GM23338 (cell line): Measurements from ENCODE around the gene L3MBTL4. TPM values are rescaled to one million over a fixed set of nuclear protein-coding genes. Genes with fewer than 3 reads are reported as not detected.

Experiments used
- ATAC-seq: fragments of 200-7000 bp; cut with Tn5 transposase; 3 replicates; pipeline ENCODE4 v1.9.1; 2020
- DNase-seq: peaks from one replicate; pipeline ENCODE4 v3.0.0-alpha.2; 2015; ENCODE audit warnings: low spot score
- H2AFZ ChIP-seq: fragments of 200-600 bp; sonication (generic); 2 replicates; pipeline ENCODE4 v1.8.0; 2016; ENCODE audit warnings: antibody characterized with exemption, mild to moderate bottlenecking, moderate library complexity
- H3F3A ChIP-seq: fragments of 200-600 bp; sonication (generic); replicated peaks from 2 replicates; pipeline ENCODE4 v1.8.0; 2017; ENCODE audit warnings: antibody characterized with exemption, mixed run types, low read depth
- H3K27ac ChIP-seq: fragments of 200-600 bp; sonication (generic); 2 replicates; pipeline ENCODE4 v1.6.1; 2016; ENCODE audit warnings: low read depth
- H3K27me3 ChIP-seq: fragments of 200-600 bp; sonication (generic); 2 replicates; pipeline ENCODE4 v1.8.0; 2016; ENCODE audit warnings: mild to moderate bottlenecking, mixed run types, moderate library complexity; ENCODE audit not compliant: insufficient read depth
- H3K36me3 ChIP-seq: fragments of 200-600 bp; sonication (generic); 2 replicates; pipeline ENCODE4 v1.8.0; 2016; ENCODE audit warnings: mild to moderate bottlenecking; ENCODE audit not compliant: insufficient read depth
- H3K4me1 ChIP-seq: fragments of 200-600 bp; sonication (generic); 2 replicates; pipeline ENCODE4 v1.8.0; 2016; ENCODE audit warnings: mild to moderate bottlenecking, moderate library complexity; ENCODE audit not compliant: insufficient read depth
- H3K4me2 ChIP-seq: fragments of 200-600 bp; sonication (generic); 2 replicates; pipeline ENCODE4 v1.7.1; 2017; ENCODE audit warnings: mixed run types
- H3K4me3 ChIP-seq: fragments of 200-600 bp; sonication (generic); 2 replicates; pipeline ENCODE4 v1.6.1; 2016; ENCODE audit warnings: mixed run types
- H3K79me2 ChIP-seq: fragments of 200-600 bp; sonication (generic); replicated peaks from 2 replicates; pipeline ENCODE4 v1.8.0; 2017; ENCODE audit warnings: mild to moderate bottlenecking; ENCODE audit not compliant: insufficient read depth
- H3K9me2 ChIP-seq: fragments of 200-600 bp; sonication (generic); 2 replicates; pipeline ENCODE4 v1.8.0; 2017; ENCODE audit not compliant: insufficient read depth
- H4K20me1 ChIP-seq: fragments of 200-600 bp; sonication (generic); replicated peaks from 2 replicates; pipeline ENCODE4 v1.8.0; 2017; ENCODE audit warnings: mild to moderate bottlenecking; ENCODE audit not compliant: insufficient read depth
- H3K27ac Mint-ChIP-seq: 2 replicates; pipeline ENCODE4 v1.8.0; 2020; ENCODE audit warnings: inconsistent platforms, mild to moderate bottlenecking, moderate library complexity, mixed read lengths
- H3K27me3 Mint-ChIP-seq: 3 replicates; pipeline ENCODE4 v1.8.0; 2022; ENCODE audit warnings: low read depth, mild to moderate bottlenecking, moderate library complexity, mixed read lengths, inconsistent platforms; ENCODE audit not compliant: insufficient read depth, poor library complexity
- H3K36me3 Mint-ChIP-seq: 3 replicates; pipeline ENCODE4 v1.8.0; 2021; ENCODE audit warnings: low read depth, mild to moderate bottlenecking, inconsistent platforms, moderate library complexity, mixed read lengths
- H3K4me1 Mint-ChIP-seq: 3 replicates; pipeline ENCODE4 v1.8.0; 2020; ENCODE audit warnings: mild to moderate bottlenecking, inconsistent platforms, mixed read lengths
- H3K4me3 Mint-ChIP-seq: 3 replicates; pipeline ENCODE4 v1.8.0; 2021; ENCODE audit warnings: moderate library complexity, mild to moderate bottlenecking, inconsistent platforms, mixed read lengths
- H3K9me3 Mint-ChIP-seq: 3 replicates; pipeline ENCODE4 v1.8.0; 2020; ENCODE audit warnings: moderate library complexity, mild to moderate bottlenecking, inconsistent platforms, mixed read lengths
- CREB1 ChIP-seq: fragments of 250-450 bp; sonication (Bioruptor Pico); IDR thresholded peaks from 2 replicates; pipeline ENCODE4 v1.5.0; 2020; ENCODE audit warnings: low read depth, mild to moderate bottlenecking, moderate library complexity
- CTCF ChIP-seq, 2 experiments: fragments of 200-600 bp in 1 of 2; sonication (generic) in 1 of 2; conservative IDR thresholded peaks; 2 replicates each; pipeline versions ENCODE4 v1.5.1 to v1.6.1; 2016 to 2017; ENCODE audit warnings: antibody characterized with exemption in 2 of 2, low read depth in 2 of 2, mild to moderate bottlenecking in 2 of 2, moderate library complexity in 1 of 2
- EZH2 ChIP-seq: fragments of 200-600 bp; sonication (generic); IDR thresholded peaks from one replicate; pipeline ENCODE4 v1.8.0; 2017; ENCODE audit warnings: antibody characterized with exemption, mild to moderate bottlenecking, low read depth; ENCODE audit not compliant: unreplicated experiment
- EZH2phosphoT487 ChIP-seq: fragments of 200-600 bp; sonication (generic); IDR thresholded peaks from one replicate; pipeline ENCODE4 v1.8.1; 2018; ENCODE audit warnings: antibody characterized with exemption; ENCODE audit not compliant: unreplicated experiment
- JUNB ChIP-seq: IDR thresholded peaks from one replicate; pipeline ENCODE4 v1.6.1; 2016; ENCODE audit warnings: antibody characterized with exemption; ENCODE audit not compliant: unreplicated experiment
- POLR2AphosphoS5 ChIP-seq: IDR thresholded peaks from 2 replicates; pipeline ENCODE4 v1.6.1; 2016; ENCODE audit warnings: antibody characterized with exemption, low read depth
- STAT1 ChIP-seq: IDR thresholded peaks from one replicate; pipeline ENCODE4 v1.6.1; 2016; ENCODE audit warnings: antibody characterized with exemption; ENCODE audit not compliant: unreplicated experiment
- ZNF114 ChIP-seq: fragments of 250-450 bp; sonication (Bioruptor Pico); IDR thresholded peaks from 2 replicates; pipeline ENCODE4 v1.5.0; 2020; ENCODE audit warnings: mild to moderate bottlenecking, moderate library complexity
- ZNF331 ChIP-seq: fragments of 250-450 bp; sonication (Bioruptor Pico); IDR thresholded peaks from 2 replicates; pipeline ENCODE4 v1.5.0; 2020; ENCODE audit warnings: low read depth, mild to moderate bottlenecking, moderate library complexity
- ZNF462 ChIP-seq: fragments of 250-450 bp; sonication (Bioruptor Pico); IDR thresholded peaks from 2 replicates; pipeline ENCODE4 v1.5.0; 2020; ENCODE audit warnings: mild to moderate bottlenecking, moderate library complexity
- polyA plus RNA-seq: library from polyadenylated mRNA; unstranded; fragments of >200 nt; fragmentation: Nextera tagmentation; extraction: Ambion mirVana; gene quantifications from 2 replicates; pipeline ENCODE4 v1.2.1, GENCODE V29; 2016
- total RNA-seq: library from RNA; depleted of rRNA; stranded (reverse); fragments of >200 nt; shearing (Covaris generic); gene quantifications from 2 replicates; pipeline ENCODE4 v1.2.3, GENCODE V29; 2014
- TF ChIP-seq, protein P1 (sequence below): IDR thresholded peaks from 2 replicates; pipeline ENCODE4 v1.6.1; 2016; ENCODE audit warnings: antibody characterized with exemption
- TF ChIP-seq, protein P2 (sequence below): IDR thresholded peaks from one replicate; pipeline ENCODE4 v1.6.1; 2018; ENCODE audit warnings: antibody characterized with exemption; ENCODE audit not compliant: unreplicated experiment

Gene L3MBTL4
- total and polyA plus RNA-seq, 2 experiments from 2014 or later, result 0.48 to 2.8 TPM

GRCh38 chr18:6044319-6044718, 370.4 kb downstream of the L3MBTL4 start:
- no peaks in the 10 kb centered on the region for H3F3A ChIP-seq
- Mint-ChIP-seq H3K36me3 (no peaks in the 10 kb centered on the region), H3K27me3 (peaks cover 2% of the 10 kb centered on the region), H3K27ac (no peak overlapping the region), H3K4me3 (no peak overlapping the region), H3K4me1 (no peaks in the 10 kb centered on the region), H3K9me3 (no peaks in the 10 kb centered on the region)
- TF ChIP-seq EZH2phosphoT487 (no peak), ZNF114 (CRISPR knock-in tag) (no peak), POLR2AphosphoS5 (no peak), ZNF331 (CRISPR knock-in tag) (no peak), CTCF (conservative IDR thresholded peaks at IDR 0.05; ENCODE audit: low read depth in 2 of 2) (no peak), EZH2 (no peak), ZNF462 (CRISPR knock-in tag) (no peak), JUNB (no peak), STAT1 (no peak), CREB1 (no peak)
- TF ChIP-seq, protein P1, sequence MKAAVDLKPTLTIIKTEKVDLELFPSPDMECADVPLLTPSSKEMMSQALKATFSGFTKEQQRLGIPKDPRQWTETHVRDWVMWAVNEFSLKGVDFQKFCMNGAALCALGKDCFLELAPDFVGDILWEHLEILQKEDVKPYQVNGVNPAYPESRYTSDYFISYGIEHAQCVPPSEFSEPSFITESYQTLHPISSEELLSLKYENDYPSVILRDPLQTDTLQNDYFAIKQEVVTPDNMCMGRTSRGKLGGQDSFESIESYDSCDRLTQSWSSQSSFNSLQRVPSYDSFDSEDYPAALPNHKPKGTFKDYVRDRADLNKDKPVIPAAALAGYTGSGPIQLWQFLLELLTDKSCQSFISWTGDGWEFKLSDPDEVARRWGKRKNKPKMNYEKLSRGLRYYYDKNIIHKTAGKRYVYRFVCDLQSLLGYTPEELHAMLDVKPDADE, result no peak
- TF ChIP-seq, protein P2, sequence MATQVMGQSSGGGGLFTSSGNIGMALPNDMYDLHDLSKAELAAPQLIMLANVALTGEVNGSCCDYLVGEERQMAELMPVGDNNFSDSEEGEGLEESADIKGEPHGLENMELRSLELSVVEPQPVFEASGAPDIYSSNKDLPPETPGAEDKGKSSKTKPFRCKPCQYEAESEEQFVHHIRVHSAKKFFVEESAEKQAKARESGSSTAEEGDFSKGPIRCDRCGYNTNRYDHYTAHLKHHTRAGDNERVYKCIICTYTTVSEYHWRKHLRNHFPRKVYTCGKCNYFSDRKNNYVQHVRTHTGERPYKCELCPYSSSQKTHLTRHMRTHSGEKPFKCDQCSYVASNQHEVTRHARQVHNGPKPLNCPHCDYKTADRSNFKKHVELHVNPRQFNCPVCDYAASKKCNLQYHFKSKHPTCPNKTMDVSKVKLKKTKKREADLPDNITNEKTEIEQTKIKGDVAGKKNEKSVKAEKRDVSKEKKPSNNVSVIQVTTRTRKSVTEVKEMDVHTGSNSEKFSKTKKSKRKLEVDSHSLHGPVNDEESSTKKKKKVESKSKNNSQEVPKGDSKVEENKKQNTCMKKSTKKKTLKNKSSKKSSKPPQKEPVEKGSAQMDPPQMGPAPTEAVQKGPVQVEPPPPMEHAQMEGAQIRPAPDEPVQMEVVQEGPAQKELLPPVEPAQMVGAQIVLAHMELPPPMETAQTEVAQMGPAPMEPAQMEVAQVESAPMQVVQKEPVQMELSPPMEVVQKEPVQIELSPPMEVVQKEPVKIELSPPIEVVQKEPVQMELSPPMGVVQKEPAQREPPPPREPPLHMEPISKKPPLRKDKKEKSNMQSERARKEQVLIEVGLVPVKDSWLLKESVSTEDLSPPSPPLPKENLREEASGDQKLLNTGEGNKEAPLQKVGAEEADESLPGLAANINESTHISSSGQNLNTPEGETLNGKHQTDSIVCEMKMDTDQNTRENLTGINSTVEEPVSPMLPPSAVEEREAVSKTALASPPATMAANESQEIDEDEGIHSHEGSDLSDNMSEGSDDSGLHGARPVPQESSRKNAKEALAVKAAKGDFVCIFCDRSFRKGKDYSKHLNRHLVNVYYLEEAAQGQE, result no peak
- no peaks in the 10 kb centered on the region for H3K27me3 ChIP-seq
- no peaks in the 10 kb centered on the region for H3K79me2 ChIP-seq
- H2AFZ ChIP-seq, result no peak overlapping the region
- H3K4me2 ChIP-seq, result no peak overlapping the region
- ATAC-seq (no peak), DNase-seq (no peak)
- no peaks in the 10 kb centered on the region for H3K36me3 ChIP-seq
- H3K4me1 ChIP-seq, result no peaks in the 10 kb centered on the region
- no peak overlapping the region for H3K27ac ChIP-seq
- H3K9me2 ChIP-seq, result no peaks in the 10 kb centered on the region
- H4K20me1 ChIP-seq, result no peaks in the 10 kb centered on the region
- no peak overlapping the region for H3K4me3 ChIP-seq
